HepG2 (cell line): Measurements from ENCODE around the gene RABL6. TPM values are rescaled to one million over a fixed set of nuclear protein-coding genes. Genes with fewer than 3 reads are reported as not detected.

Experiments
- ATAC-seq: fragments of 200-7000 bp; cut with Tn5 transposase; 3 replicates; pipeline ENCODE4 v1.9.1; 2020; ENCODE audit warnings: mild to moderate bottlenecking, moderate library complexity
- BruUV-seq: library from RNA; stranded (reverse); fragments of 400-500 nt; replicated peaks from 2 replicates; lab custom pipeline; 2021; lab: Mats Ljungman, UMichigan
- CTCF ChIA-PET: fragments of 300-600 bp; formaldehyde crosslinking; extraction: SDS; loops from one replicate; lab custom pipeline; 2021; ENCODE audit warnings: low total read pairs, inconsistent platforms, low intra/inter-chr PET ratio; lab: Yijun Ruan, JAX
- POLR2A ChIA-PET: fragments of 350-600 bp; sonication (Branson Sonifier 250); formaldehyde crosslinking; loops from one replicate; lab custom pipeline; 2020; ENCODE audit warnings: antibody characterized with exemption, inconsistent platforms; lab: Yijun Ruan, JAX
- DNase-seq: peaks from one replicate; pipeline ENCODE4 v3.0.0-alpha.2; 2015; ENCODE audit warnings: low spot score
- FAIRE-seq: peaks from 3 replicates; lab custom pipeline; 2011; peaks lifted over from hg19 to GRCh38; lab: Jason Lieb, UNC
- H2AFZ ChIP-seq: one replicate; pipeline ENCODE4 v1.6.1; 2011; ENCODE audit warnings: low read length, inconsistent platforms
- H3K27ac ChIP-seq: fragments of 300-600 bp; 3 replicates; pipeline ENCODE4 v1.8.0; 2011; ENCODE audit warnings: mixed run types, mild to moderate bottlenecking, mixed read lengths, low read length, inconsistent platforms; ENCODE audit not compliant: insufficient read depth; ENCODE audit errors: extremely low read length
- H3K27me3 ChIP-seq, 2 experiments: fragments of 200-600 bp in 1 of 2; 2 replicates in 1 of 2; 3 replicates in 1 of 2; pipeline versions ENCODE4 v1.6.0 to v1.8.0; 2011; ENCODE audit warnings: low read length in 2 of 2, mild to moderate bottlenecking in 2 of 2, moderate library complexity in 2 of 2, inconsistent platforms in 1 of 2; ENCODE audit not compliant: insufficient read depth in 2 of 2, control insufficient read depth in 1 of 2
- H3K36me3 ChIP-seq, 2 experiments: fragments of 200-600 bp in 1 of 2; replicated peaks in 1 of 2; 2 replicates in 1 of 2; 3 replicates in 1 of 2; pipeline versions ENCODE4 v1.5.1 to v1.8.0; 2011; ENCODE audit warnings: low read length in 2 of 2, inconsistent platforms in 1 of 2; ENCODE audit not compliant: insufficient read depth in 2 of 2, control insufficient read depth in 1 of 2
- H3K4me1 ChIP-seq: 2 replicates; pipeline ENCODE4 v1.5.1; 2012; ENCODE audit warnings: low read length, inconsistent platforms; ENCODE audit not compliant: insufficient read depth
- H3K4me2 ChIP-seq: 2 replicates; pipeline ENCODE4 v1.6.0; 2011; ENCODE audit warnings: low read depth, low read length, inconsistent platforms
- H3K4me3 ChIP-seq, 3 experiments: fragments of 200-600 bp in 1 of 3; sonication (generic), shearing (Covaris generic) in 1 of 3; replicated peaks in 1 of 3; 2 replicates each; pipeline ENCODE4 v1.5.1; 2011 to 2016; ENCODE audit warnings: low read length in 3 of 3, inconsistent platforms in 2 of 3, low read depth in 2 of 3, mild to moderate bottlenecking in 2 of 3, control low read depth in 1 of 3, mixed read lengths in 1 of 3; ENCODE audit not compliant: insufficient read depth in 1 of 3
- H3K79me2 ChIP-seq: one replicate; pipeline ENCODE4 v1.6.1; 2011; ENCODE audit warnings: low read length, inconsistent platforms; ENCODE audit not compliant: insufficient read depth
- H3K9ac ChIP-seq: 2 replicates; pipeline ENCODE4 v1.6.0; 2011; ENCODE audit warnings: mild to moderate bottlenecking, low read depth, low read length, inconsistent platforms; ENCODE audit not compliant: insufficient read depth
- H3K9me3 ChIP-seq: 2 replicates; pipeline ENCODE4 v1.5.1; 2012; ENCODE audit warnings: mild to moderate bottlenecking, low read length
- H4K20me1 ChIP-seq: 2 replicates; pipeline ENCODE4 v1.6.0; 2011; ENCODE audit warnings: inconsistent platforms, mild to moderate bottlenecking, low read length, moderate library complexity; ENCODE audit not compliant: insufficient read depth
- CHD2 ChIP-seq: IDR thresholded peaks from 2 replicates; pipeline ENCODE4 v1.6.1; 2011; ENCODE audit warnings: low read depth, low read length, improper control_type of control experiment
- FLYWCH1 ChIP-seq: sonication (generic); formaldehyde crosslinking; IDR thresholded peaks from 2 replicates; pipeline ENCODE4 v1.8.1; 2023; ENCODE audit warnings: mild to moderate bottlenecking, missing genetic modification reagents
- GPN1 ChIP-seq: sonication (generic); formaldehyde crosslinking; IDR thresholded peaks from 2 replicates; pipeline ENCODE4 v1.5.1; 2020; ENCODE audit warnings: missing genetic modification reagents, borderline replicate concordance
- HMG20B ChIP-seq: conservative IDR thresholded peaks from 2 replicates; pipeline ENCODE4 v1.6.1; 2016; ENCODE audit warnings: missing genetic modification reagents, missing compliant biosample characterization
- KLF15 ChIP-seq: sonication (generic); formaldehyde crosslinking; IDR thresholded peaks from 2 replicates; pipeline ENCODE4 v1.8.1; 2023; ENCODE audit warnings: borderline replicate concordance, mild to moderate bottlenecking, inconsistent platforms, missing genetic modification reagents, mixed read lengths
- MLLT10 ChIP-seq: sonication (generic); formaldehyde crosslinking; IDR thresholded peaks from 2 replicates; pipeline ENCODE4 v1.4.0; 2020; ENCODE audit warnings: missing genetic modification reagents
- PHF8 ChIP-seq: sonication (generic); formaldehyde crosslinking; IDR thresholded peaks from 2 replicates; pipeline ENCODE4 v1.5.0; 2020; ENCODE audit warnings: missing genetic modification reagents
- RXRA ChIP-seq: sonication (generic); formaldehyde crosslinking; IDR thresholded peaks from 2 replicates; pipeline ENCODE4 v1.5.1; 2020; ENCODE audit warnings: missing genetic modification reagents
- SALL1 ChIP-seq: sonication (generic); formaldehyde crosslinking; IDR thresholded peaks from 2 replicates; pipeline ENCODE4 v1.8.0; 2022; ENCODE audit warnings: mild to moderate bottlenecking, missing genetic modification reagents
- SP140L ChIP-seq: sonication (generic); formaldehyde crosslinking; IDR thresholded peaks from 2 replicates; pipeline ENCODE4 v1.4.0; 2020; ENCODE audit warnings: missing genetic modification reagents, borderline replicate concordance
- STAG1 ChIP-seq: sonication (generic); formaldehyde crosslinking; IDR thresholded peaks from 2 replicates; pipeline ENCODE4 v1.4.0; 2020; ENCODE audit warnings: missing genetic modification reagents
- ZKSCAN5 ChIP-seq: sonication (generic); formaldehyde crosslinking; IDR thresholded peaks from 2 replicates; pipeline ENCODE4 v1.5.1; 2020; ENCODE audit warnings: mild to moderate bottlenecking, missing genetic modification reagents
- ZNF446 ChIP-seq: sonication (generic); formaldehyde crosslinking; IDR thresholded peaks from 2 replicates; pipeline ENCODE4 v1.5.0; 2020; ENCODE audit warnings: mild to moderate bottlenecking, missing genetic modification reagents
- ZNF468 ChIP-seq: sonication (generic); formaldehyde crosslinking; IDR thresholded peaks from 2 replicates; pipeline ENCODE4 v1.8.0; 2022; ENCODE audit warnings: mild to moderate bottlenecking, moderate library complexity, missing genetic modification reagents
- ZNF652 ChIP-seq: IDR thresholded peaks from 2 replicates; pipeline ENCODE4 v1.6.1; 2016; ENCODE audit warnings: low read depth, borderline replicate concordance
- ZNF75D ChIP-seq: sonication (generic); formaldehyde crosslinking; IDR thresholded peaks from 2 replicates; pipeline ENCODE4 v1.8.1; 2023; ENCODE audit warnings: missing genetic modification reagents, mild to moderate bottlenecking, borderline replicate concordance
- WGBS: methylation state at CpG from one replicate; pipeline ENCODE4 v1.1.6; 2017; ENCODE audit warnings: low lambda C conversion rate; 5-methylcytosine and 5-hydroxymethylcytosine counted together
- in situ Hi-C: cut with HindIII; loops from 2 replicates; pipeline ENCODE4 v1.10.0; 2017; ENCODE audit warnings: low pct_unique_long_range_greater_than_20kb; ENCODE audit not compliant: extremely low pct_ligation_motif_present
- intact Hi-C: fragments of 100-400 bp; cut with micrococcal nuclease; formaldehyde crosslinking; loops from one replicate; pipeline ENCODE4 v1.10.0; 2022; ENCODE audit not compliant: unreplicated experiment
- polyA plus RNA-seq, 8 experiments: library from polyadenylated mRNA; depleted of rRNA in 3 of 8; stranded (reverse) in 7 of 8; unstranded in 1 of 8; fragments of >200 nt; fragmentation: Illumina TruSeq in 4 of 8; extraction: Trizol in 4 of 8; gene quantifications; 2 replicates each; pipeline versions ENCODE4 v1.2.1 to v1.2.3, GENCODE V29; 2011 to 2016; ENCODE audit warnings: low read depth in 4 of 8, missing spikeins in 1 of 8, mixed read lengths in 1 of 8; ENCODE audit not compliant: insufficient read depth in 1 of 8
- total RNA-seq, 5 experiments: library from RNA; depleted of rRNA; stranded (reverse); fragments of >200 nt; fragmentation: Illumina TruSeq; extraction: Trizol; gene quantifications; 2 replicates each; pipeline ENCODE4 v1.2.3, GENCODE V29; 2016; ENCODE audit warnings: low read depth in 1 of 5
- TF ChIP-seq, protein P1 (sequence below): sonication (generic); formaldehyde crosslinking; IDR thresholded peaks from 2 replicates; pipeline ENCODE4 v1.4.0; 2020; ENCODE audit warnings: mild to moderate bottlenecking, low read depth, missing genetic modification reagents
- TF ChIP-seq, protein P2 (sequence below): sonication (generic); IDR thresholded peaks from 2 replicates; pipeline ENCODE4 v1.6.1; 2016; ENCODE audit warnings: low read depth, borderline replicate concordance
- TF ChIP-seq, protein P3 (sequence below): sonication (generic); formaldehyde crosslinking; IDR thresholded peaks from 2 replicates; pipeline ENCODE4 v1.5.0; 2020; ENCODE audit warnings: mild to moderate bottlenecking, missing genetic modification reagents
- TF ChIP-seq, protein P4 (sequence below): sonication (generic); formaldehyde crosslinking; IDR thresholded peaks from 2 replicates; pipeline ENCODE4 v1.4.0; 2020; ENCODE audit warnings: low read depth, mild to moderate bottlenecking, missing genetic modification reagents

Gene RABL6
- total and polyA plus RNA-seq, 2 of the 13 experiments (the other 11 are each of a cell fraction or from before 2014, with no cell fraction given) = 81.5 to 125 TPM

DNA sequence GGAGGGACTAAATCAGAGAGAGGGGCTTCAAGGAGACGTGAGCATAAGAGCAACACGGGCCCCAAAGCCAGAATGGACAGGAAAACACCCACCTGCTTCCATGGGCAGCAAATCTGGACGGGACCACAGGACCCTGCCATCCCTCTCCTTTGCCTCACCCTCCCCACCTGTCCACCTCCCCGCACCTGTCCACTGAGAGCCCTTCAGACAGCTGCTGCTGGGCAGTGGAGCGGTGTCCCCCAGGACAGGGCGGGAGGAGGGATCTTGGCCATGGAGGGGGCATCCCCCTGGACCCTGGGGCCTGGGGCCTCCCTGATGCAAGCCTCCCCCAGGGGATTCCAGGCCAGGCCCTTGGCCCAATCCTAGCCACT lies 9.1 kb upstream of the RABL6 start:
- Histone ChIP-seq H4K20me1 (no peaks in the 10 kb centered on the region; the same call in none of the 2 replicates), H3K4me2 (peak overlapping the region; percentile 90), H3K4me3 (peak overlapping the region; percentile 57 to 85 (median 75); a peak in 5 of 6 replicates), H3K27me3 (no peaks in the 10 kb centered on the region), H3K79me2 (peaks cover 35% of the 10 kb centered on the region), H3K27ac (peak overlapping the region; percentile 84), H3K9me3 (no peaks in the 10 kb centered on the region), H3K4me1 (peaks cover 75% of the 10 kb centered on the region), H2AFZ (no peak overlapping the region), H3K9ac (peak overlapping the region; percentile 70), H3K36me3 (peaks cover 0 to 1% of the 10 kb centered on the region in 2 experiments; a peak in 1 of 5 replicates)
- WGBS = 5% methylated on average over 4 of the region's 6 CpGs
- intact Hi-C loops (no loop called here), in situ Hi-C loops (no loop called here)
- BruUV-seq = no TSS peak
- FAIRE-seq (no peak), ATAC-seq (peak; percentile 3), DNase-seq (no peak)
- ChIA-PET CTCF (no interaction called here), POLR2A (interaction anchor here (0.7 to 2.8 kb wide), 5 partner anchors 8 to 255 kb away, joined by 3 to 35 read pairs (median 8); partner anchors contain the start of genes CLIC3, ENTPD2, RABL6 and TMEM141)
- TF ChIP-seq ZNF446 (CRISPR knock-in tag) (peak; percentile 84), HMG20B (CRISPR knock-in tag) (no peak), CHD2 (no peak), ZNF468 (CRISPR knock-in tag) (no peak), RXRA (CRISPR knock-in tag) (no peak), SALL1 (CRISPR knock-in tag) (no peak), PHF8 (CRISPR knock-in tag) (no peak), FLYWCH1 (CRISPR knock-in tag) (no peak), KLF15 (CRISPR knock-in tag) (no peak), ZNF75D (CRISPR knock-in tag) (no peak), ZNF652 (no peak), MLLT10 (CRISPR knock-in tag) (no peak), STAG1 (CRISPR knock-in tag) (no peak), ZKSCAN5 (CRISPR knock-in tag) (peak; percentile 9; the same call in 1 of the 2 replicates), GPN1 (no peak), SP140L (no peak)
- TF ChIP-seq, protein P1, sequence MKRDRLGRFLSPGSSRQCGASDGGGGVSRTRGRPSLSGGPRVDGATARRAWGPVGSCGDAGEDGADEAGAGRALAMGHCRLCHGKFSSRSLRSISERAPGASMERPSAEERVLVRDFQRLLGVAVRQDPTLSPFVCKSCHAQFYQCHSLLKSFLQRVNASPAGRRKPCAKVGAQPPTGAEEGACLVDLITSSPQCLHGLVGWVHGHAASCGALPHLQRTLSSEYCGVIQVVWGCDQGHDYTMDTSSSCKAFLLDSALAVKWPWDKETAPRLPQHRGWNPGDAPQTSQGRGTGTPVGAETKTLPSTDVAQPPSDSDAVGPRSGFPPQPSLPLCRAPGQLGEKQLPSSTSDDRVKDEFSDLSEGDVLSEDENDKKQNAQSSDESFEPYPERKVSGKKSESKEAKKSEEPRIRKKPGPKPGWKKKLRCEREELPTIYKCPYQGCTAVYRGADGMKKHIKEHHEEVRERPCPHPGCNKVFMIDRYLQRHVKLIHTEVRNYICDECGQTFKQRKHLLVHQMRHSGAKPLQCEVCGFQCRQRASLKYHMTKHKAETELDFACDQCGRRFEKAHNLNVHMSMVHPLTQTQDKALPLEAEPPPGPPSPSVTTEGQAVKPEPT (CRISPR knock-in tag) = no peak
- TF ChIP-seq, protein P2, sequence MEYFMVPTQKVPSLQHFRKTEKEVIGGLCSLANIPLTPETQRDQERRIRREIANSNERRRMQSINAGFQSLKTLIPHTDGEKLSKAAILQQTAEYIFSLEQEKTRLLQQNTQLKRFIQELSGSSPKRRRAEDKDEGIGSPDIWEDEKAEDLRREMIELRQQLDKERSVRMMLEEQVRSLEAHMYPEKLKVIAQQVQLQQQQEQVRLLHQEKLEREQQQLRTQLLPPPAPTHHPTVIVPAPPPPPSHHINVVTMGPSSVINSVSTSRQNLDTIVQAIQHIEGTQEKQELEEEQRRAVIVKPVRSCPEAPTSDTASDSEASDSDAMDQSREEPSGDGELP = no peak
- TF ChIP-seq, protein P3, sequence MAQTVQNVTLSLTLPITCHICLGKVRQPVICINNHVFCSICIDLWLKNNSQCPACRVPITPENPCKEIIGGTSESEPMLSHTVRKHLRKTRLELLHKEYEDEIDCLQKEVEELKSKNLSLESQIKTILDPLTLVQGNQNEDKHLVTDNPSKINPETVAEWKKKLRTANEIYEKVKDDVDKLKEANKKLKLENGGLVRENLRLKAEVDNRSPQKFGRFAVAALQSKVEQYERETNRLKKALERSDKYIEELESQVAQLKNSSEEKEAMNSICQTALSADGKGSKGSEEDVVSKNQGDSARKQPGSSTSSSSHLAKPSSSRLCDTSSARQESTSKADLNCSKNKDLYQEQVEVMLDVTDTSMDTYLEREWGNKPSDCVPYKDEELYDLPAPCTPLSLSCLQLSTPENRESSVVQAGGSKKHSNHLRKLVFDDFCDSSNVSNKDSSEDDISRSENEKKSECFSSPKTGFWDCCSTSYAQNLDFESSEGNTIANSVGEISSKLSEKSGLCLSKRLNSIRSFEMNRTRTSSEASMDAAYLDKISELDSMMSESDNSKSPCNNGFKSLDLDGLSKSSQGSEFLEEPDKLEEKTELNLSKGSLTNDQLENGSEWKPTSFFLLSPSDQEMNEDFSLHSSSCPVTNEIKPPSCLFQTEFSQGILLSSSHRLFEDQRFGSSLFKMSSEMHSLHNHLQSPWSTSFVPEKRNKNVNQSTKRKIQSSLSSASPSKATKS = no peak
- TF ChIP-seq, protein P4, sequence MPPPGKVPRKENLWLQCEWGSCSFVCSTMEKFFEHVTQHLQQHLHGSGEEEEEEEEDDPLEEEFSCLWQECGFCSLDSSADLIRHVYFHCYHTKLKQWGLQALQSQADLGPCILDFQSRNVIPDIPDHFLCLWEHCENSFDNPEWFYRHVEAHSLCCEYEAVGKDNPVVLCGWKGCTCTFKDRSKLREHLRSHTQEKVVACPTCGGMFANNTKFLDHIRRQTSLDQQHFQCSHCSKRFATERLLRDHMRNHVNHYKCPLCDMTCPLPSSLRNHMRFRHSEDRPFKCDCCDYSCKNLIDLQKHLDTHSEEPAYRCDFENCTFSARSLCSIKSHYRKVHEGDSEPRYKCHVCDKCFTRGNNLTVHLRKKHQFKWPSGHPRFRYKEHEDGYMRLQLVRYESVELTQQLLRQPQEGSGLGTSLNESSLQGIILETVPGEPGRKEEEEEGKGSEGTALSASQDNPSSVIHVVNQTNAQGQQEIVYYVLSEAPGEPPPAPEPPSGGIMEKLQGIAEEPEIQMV = 0 out of 2 replicates have a peak, but pooled peaks have one; percentile 8
